A549 (cell line): ENCODE measurements around the gene HSPG2. TPM values are rescaled to one million over a fixed set of nuclear protein-coding genes. Genes with fewer than 3 reads are reported as not detected.

Source experiments
- ATAC-seq, 2 experiments: fragments of 200-7000 bp in 1 of 2; fragments of >200 bp in 1 of 2; cut with Nextera tagmentation in 1 of 2; cut with Tn5 transposase in 1 of 2; 3 replicates each; pipeline versions ENCODE4 v1.8.0 to v1.9.1; 2018 to 2020; ENCODE audit warnings: mild to moderate bottlenecking in 1 of 2, moderate library complexity in 1 of 2
- CTCF ChIA-PET: fragments of 300-600 bp; sonication (Branson Sonifier 250); formaldehyde crosslinking; extraction: SDS; loops from one replicate; lab custom pipeline; 2021; ENCODE audit warnings: antibody characterized with exemption, inconsistent platforms; lab: Yijun Ruan, JAX
- POLR2A ChIA-PET: fragments of 350-600 bp; formaldehyde crosslinking; extraction: SDS; loops from one replicate; lab custom pipeline; 2021; ENCODE audit warnings: antibody characterized with exemption, inconsistent platforms; lab: Yijun Ruan, JAX
- DNase-seq, 2 experiments: peaks; one replicate each; pipeline versions ENCODE4 v3.0.0 to v3.0.0-alpha.2; 2011 to 2016; ENCODE audit warnings: low read depth in 1 of 2, low spot score in 1 of 2
- FAIRE-seq: peaks from 2 replicates; lab custom pipeline; 2011; peaks lifted over from hg19 to GRCh38; lab: Jason Lieb, UNC
- H3K27ac ChIP-seq, 2 experiments: fragments of >200 bp; sonication (Bioruptor Twin); formaldehyde crosslinking; 3 replicates each; pipeline ENCODE4 v1.5.1; 2016 to 2017
- H3K4me1 ChIP-seq: fragments of >200 bp; sonication (Bioruptor Twin); formaldehyde crosslinking; 3 replicates; pipeline ENCODE4 v1.6.1; 2016
- H3K4me2 ChIP-seq: fragments of >200 bp; sonication (Bioruptor Twin); formaldehyde crosslinking; 3 replicates; pipeline ENCODE4 v1.6.1; 2016
- H3K4me3 ChIP-seq: fragments of >200 bp; sonication (Bioruptor Twin); formaldehyde crosslinking; 3 replicates; pipeline ENCODE4 v1.5.1; 2016
- H3K9me3 ChIP-seq: fragments of >200 bp; sonication (Bioruptor Twin); formaldehyde crosslinking; 3 replicates; pipeline ENCODE4 v1.6.1; 2016
- BHLHE40 ChIP-seq: IDR thresholded peaks from 2 replicates; pipeline ENCODE4 v1.6.1; 2012; ENCODE audit warnings: low read depth, low read length, inconsistent platforms
- CBX2 ChIP-seq: fragments of 200-600 bp; sonication (generic); IDR thresholded peaks from 2 replicates; pipeline ENCODE4 v1.6.1; 2016; ENCODE audit warnings: low read depth, mild to moderate bottlenecking, borderline replicate concordance
- CBX8 ChIP-seq: fragments of 200-600 bp; sonication (generic); IDR thresholded peaks from 2 replicates; pipeline ENCODE4 v1.6.1; 2016
- EP300 ChIP-seq, 2 experiments: fragments of >200 bp; sonication (Bioruptor Twin); formaldehyde crosslinking; IDR thresholded peaks; 2 replicates in 1 of 2; 3 replicates in 1 of 2; pipeline ENCODE4 v1.6.1; 2016 to 2017
- FOSB ChIP-seq: fragments of 250-450 bp; sonication (Bioruptor Pico); IDR thresholded peaks from 2 replicates; pipeline ENCODE4 v1.5.0; 2020; ENCODE audit warnings: mild to moderate bottlenecking, moderate library complexity
- HOXB5 ChIP-seq: fragments of 250-450 bp; sonication (Bioruptor Pico); IDR thresholded peaks from 2 replicates; pipeline ENCODE4 v1.5.0; 2020; ENCODE audit warnings: mild to moderate bottlenecking, moderate library complexity
- MAFK ChIP-seq: fragments of 450-650 bp; IDR thresholded peaks from 2 replicates; pipeline ENCODE4 v1.6.1; 2014; ENCODE audit not compliant: partially characterized antibody
- MYC ChIP-seq: IDR thresholded peaks from 2 replicates; pipeline ENCODE4 v1.6.1; 2012; ENCODE audit warnings: mild to moderate bottlenecking, inconsistent platforms, low read length, improper control_type of control experiment, borderline replicate concordance
- NFE2L2 ChIP-seq: fragments of 150-350 bp; conservative IDR thresholded peaks from 2 replicates; pipeline ENCODE4 v1.6.1; 2014; ENCODE audit warnings: low read length
- NR3C1 ChIP-seq: fragments of >200 bp; sonication (Bioruptor Twin); formaldehyde crosslinking; IDR thresholded peaks from 3 replicates; pipeline ENCODE4 v1.6.1; 2017
- PHF8 ChIP-seq: fragments of 200-600 bp; sonication (generic); IDR thresholded peaks from 2 replicates; pipeline ENCODE4 v1.6.1; 2016; ENCODE audit warnings: low read depth, mild to moderate bottlenecking, antibody characterized with exemption, moderate library complexity, borderline replicate concordance
- RFX5 ChIP-seq: fragments of 450-650 bp; IDR thresholded peaks from 2 replicates; pipeline ENCODE4 v1.7.1; 2014; ENCODE audit warnings: antibody characterized with exemption, mild to moderate bottlenecking, moderate library complexity
- TP53 ChIP-seq: fragments of 250-450 bp; sonication (Bioruptor Pico); IDR thresholded peaks from 2 replicates; pipeline ENCODE4 v1.5.0; 2021; ENCODE audit warnings: mild to moderate bottlenecking, moderate library complexity
- USF2 ChIP-seq: fragments of 450-650 bp; IDR thresholded peaks from 2 replicates; pipeline ENCODE4 v1.6.1; 2014; ENCODE audit warnings: antibody characterized with exemption
- ZNF302 ChIP-seq: fragments of 250-450 bp; sonication (Bioruptor Pico); IDR thresholded peaks from 2 replicates; pipeline ENCODE4 v1.9.0; 2021; ENCODE audit warnings: inconsistent platforms, mild to moderate bottlenecking, moderate library complexity
- WGBS: methylation state at CpG from one replicate; pipeline ENCODE4 v1.1.6; 2017; ENCODE audit errors: missing lambda C conversion rate; 5-methylcytosine and 5-hydroxymethylcytosine counted together
- polyA plus RNA-seq, 4 experiments: library from polyadenylated mRNA; depleted of rRNA in 3 of 4; stranded (reverse); fragments of >200 nt; fragmentation: RNase III in 1 of 4; extraction: RNeasy Plus Mini Kit Qiagen cat#74134 plus additional on column Dnase treatment in 1 of 4; gene quantifications; 2 replicates in 3 of 4; 3 replicates in 1 of 4; pipeline ENCODE4 v1.2.3, GENCODE V29; 2011 to 2017
- TF ChIP-seq, protein P1 (sequence below): fragments of 250-450 bp; sonication (Bioruptor Pico); IDR thresholded peaks from 2 replicates; pipeline ENCODE4 v1.5.0; 2020; ENCODE audit warnings: low read depth, mild to moderate bottlenecking, moderate library complexity
- TF ChIP-seq, protein P2 (sequence below): fragments of 200-600 bp; sonication (generic); IDR thresholded peaks from 2 replicates; pipeline ENCODE4 v1.6.1; 2016; ENCODE audit warnings: antibody characterized with exemption, mild to moderate bottlenecking, moderate library complexity
- TF ChIP-seq, protein P3 (sequence below): IDR thresholded peaks from 2 replicates; pipeline ENCODE4 v1.6.1; 2012; ENCODE audit warnings: low read depth, borderline replicate concordance
- TF ChIP-seq, protein P4 (sequence below): fragments of 150-350 bp; IDR thresholded peaks from 2 replicates; pipeline ENCODE4 v1.6.1; 2014; ENCODE audit warnings: low read depth, mild to moderate bottlenecking, low read length

HSPG2 gene
- polyA plus RNA-seq, 2 of the 4 experiments (the other 2 are of a cell fraction), result 7.0 to 42.7 TPM

GRCh38 chr1:21930629-21931170 is 6.4 kb downstream of the HSPG2 start:
- ChIA-PET CTCF (interaction anchor here (0.7 to 4.3 kb wide), 5 partner anchors 9 to 18 kb away, joined by 3 to 18 read pairs (median 4); no protein-coding TSS in a partner anchor), POLR2A (no interaction called here)
- peak overlapping the region; percentile 20; the same call in 2 of the 3 replicates for H3K4me3 ChIP-seq
- 86% methylated on average over 6 of the region's 6 CpGs for WGBS
- ATAC-seq (peak; percentile 10 to 23; a peak in 5 of 6 replicates), DNase-seq (no peak), FAIRE-seq (no peak)
- H3K27ac ChIP-seq, result peak overlapping the region; percentile 98 to 100
- no peaks in the 10 kb centered on the region for H3K9me3 ChIP-seq
- H3K4me2 ChIP-seq, result peak overlapping the region; percentile 92
- peaks cover 100% of the 10 kb centered on the region for H3K4me1 ChIP-seq
- TF ChIP-seq CBX2, result no peak
- no peak for TF ChIP-seq RFX5
- TF ChIP-seq, protein P1, sequence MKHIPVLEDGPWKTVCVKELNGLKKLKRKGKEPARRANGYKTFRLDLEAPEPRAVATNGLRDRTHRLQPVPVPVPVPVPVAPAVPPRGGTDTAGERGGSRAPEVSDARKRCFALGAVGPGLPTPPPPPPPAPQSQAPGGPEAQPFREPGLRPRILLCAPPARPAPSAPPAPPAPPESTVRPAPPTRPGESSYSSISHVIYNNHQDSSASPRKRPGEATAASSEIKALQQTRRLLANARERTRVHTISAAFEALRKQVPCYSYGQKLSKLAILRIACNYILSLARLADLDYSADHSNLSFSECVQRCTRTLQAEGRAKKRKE (CRISPR knock-in tag), result no peak
- TF ChIP-seq, protein P2, sequence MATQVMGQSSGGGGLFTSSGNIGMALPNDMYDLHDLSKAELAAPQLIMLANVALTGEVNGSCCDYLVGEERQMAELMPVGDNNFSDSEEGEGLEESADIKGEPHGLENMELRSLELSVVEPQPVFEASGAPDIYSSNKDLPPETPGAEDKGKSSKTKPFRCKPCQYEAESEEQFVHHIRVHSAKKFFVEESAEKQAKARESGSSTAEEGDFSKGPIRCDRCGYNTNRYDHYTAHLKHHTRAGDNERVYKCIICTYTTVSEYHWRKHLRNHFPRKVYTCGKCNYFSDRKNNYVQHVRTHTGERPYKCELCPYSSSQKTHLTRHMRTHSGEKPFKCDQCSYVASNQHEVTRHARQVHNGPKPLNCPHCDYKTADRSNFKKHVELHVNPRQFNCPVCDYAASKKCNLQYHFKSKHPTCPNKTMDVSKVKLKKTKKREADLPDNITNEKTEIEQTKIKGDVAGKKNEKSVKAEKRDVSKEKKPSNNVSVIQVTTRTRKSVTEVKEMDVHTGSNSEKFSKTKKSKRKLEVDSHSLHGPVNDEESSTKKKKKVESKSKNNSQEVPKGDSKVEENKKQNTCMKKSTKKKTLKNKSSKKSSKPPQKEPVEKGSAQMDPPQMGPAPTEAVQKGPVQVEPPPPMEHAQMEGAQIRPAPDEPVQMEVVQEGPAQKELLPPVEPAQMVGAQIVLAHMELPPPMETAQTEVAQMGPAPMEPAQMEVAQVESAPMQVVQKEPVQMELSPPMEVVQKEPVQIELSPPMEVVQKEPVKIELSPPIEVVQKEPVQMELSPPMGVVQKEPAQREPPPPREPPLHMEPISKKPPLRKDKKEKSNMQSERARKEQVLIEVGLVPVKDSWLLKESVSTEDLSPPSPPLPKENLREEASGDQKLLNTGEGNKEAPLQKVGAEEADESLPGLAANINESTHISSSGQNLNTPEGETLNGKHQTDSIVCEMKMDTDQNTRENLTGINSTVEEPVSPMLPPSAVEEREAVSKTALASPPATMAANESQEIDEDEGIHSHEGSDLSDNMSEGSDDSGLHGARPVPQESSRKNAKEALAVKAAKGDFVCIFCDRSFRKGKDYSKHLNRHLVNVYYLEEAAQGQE, result no peak
- TF ChIP-seq MAFK, result no peak
- TF ChIP-seq PHF8, result no peak
- TF ChIP-seq BHLHE40, result no peak
- TF ChIP-seq, protein P3, sequence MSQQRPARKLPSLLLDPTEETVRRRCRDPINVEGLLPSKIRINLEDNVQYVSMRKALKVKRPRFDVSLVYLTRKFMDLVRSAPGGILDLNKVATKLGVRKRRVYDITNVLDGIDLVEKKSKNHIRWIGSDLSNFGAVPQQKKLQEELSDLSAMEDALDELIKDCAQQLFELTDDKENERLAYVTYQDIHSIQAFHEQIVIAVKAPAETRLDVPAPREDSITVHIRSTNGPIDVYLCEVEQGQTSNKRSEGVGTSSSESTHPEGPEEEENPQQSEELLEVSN, result no peak
- TF ChIP-seq HOXB5, result no peak
- TF ChIP-seq ZNF302 (CRISPR knock-in tag), result no peak

GRCh38 chr1:21930080-21930571 is 7.0 kb downstream of the HSPG2 start:
- POLR2A ChIA-PET, result no interaction called here
- 82% methylated on average over 7 of the region's 8 CpGs for WGBS
- Histone ChIP-seq H3K4me1 (peaks cover 100% of the 10 kb centered on the region), H3K4me2 (peak overlapping the region; percentile 92), H3K27ac (peak overlapping the region; percentile 98 to 100), H3K4me3 (no peak overlapping the region), H3K9me3 (no peaks in the 10 kb centered on the region)
- FAIRE-seq, result no peak
- DNase-seq, result no peak
- TF ChIP-seq TP53 (CRISPR knock-in tag) (no peak), EP300 (IDR thresholded peaks at IDR 0.05) (no peak), USF2 (no peak), CBX8 (no peak), MYC (no peak), NR3C1 (no peak), NFE2L2 (no peak), FOSB (CRISPR knock-in tag) (no peak)
- TF ChIP-seq, protein P1 (CRISPR knock-in tag), result no peak
- TF ChIP-seq, protein P4, sequence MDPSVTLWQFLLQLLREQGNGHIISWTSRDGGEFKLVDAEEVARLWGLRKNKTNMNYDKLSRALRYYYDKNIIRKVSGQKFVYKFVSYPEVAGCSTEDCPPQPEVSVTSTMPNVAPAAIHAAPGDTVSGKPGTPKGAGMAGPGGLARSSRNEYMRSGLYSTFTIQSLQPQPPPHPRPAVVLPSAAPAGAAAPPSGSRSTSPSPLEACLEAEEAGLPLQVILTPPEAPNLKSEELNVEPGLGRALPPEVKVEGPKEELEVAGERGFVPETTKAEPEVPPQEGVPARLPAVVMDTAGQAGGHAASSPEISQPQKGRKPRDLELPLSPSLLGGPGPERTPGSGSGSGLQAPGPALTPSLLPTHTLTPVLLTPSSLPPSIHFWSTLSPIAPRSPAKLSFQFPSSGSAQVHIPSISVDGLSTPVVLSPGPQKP, result no peak
- no peak for ATAC-seq
- CTCF ChIA-PET, result interaction anchor here (1.0 to 4.3 kb wide), 3 partner anchors 9 to 15 kb away, joined by 3 to 18 read pairs (median 6); no protein-coding TSS in a partner anchor
